ENCODE data around the gene C14orf180.

The C14orf180 gene

GRCh38 chr14:104550861-104551728, 28.5 kb upstream of the C14orf180 start:
- DNase-seq: no peak

DNA sequence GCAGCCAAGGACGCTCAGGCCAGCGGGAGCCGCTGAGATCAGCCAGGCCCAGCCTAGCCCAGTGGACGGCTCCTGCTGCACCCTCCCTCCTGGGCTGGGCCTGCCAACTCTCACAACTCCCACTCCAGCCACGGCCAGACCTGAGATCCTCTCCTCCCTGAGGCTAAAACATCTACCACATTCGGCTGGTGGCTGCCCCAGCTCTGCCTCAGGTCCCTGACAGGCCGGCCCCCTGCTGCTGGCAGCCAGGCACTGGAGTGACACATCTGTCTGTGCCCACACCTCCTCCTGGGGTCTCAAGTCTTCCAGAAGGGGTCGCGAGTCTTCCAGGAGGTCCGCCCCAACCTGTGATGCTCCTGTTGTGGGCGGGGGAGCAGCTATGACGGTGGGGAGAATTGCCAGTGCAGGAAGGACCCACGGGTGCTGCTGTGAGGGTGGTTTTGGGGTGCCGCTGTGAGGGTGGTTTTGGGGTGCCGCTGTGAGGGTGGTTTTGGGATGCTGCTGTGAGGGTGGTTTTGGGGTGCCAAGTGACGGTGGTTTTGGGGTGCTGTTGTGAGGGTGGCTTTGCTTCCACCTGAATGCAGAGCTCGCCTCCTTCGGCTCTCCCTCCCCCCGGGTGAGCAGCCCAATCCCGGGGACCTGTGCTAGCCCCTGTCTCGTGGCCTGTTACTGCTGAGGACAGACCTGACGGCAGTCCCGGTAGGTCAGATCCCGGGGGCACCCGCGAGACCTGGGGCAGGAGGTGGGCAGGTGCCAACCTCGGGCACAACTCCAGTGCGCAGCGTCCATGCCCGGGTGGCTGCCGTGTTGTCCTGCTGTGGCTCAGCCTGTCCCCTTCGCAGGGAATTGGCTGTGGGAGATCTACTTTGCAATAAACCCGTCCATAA, 27.5 kb upstream of the C14orf180 start:
- DNase-seq: no peak

GRCh38 chr14:104552738-104553125, 26.8 kb upstream of the C14orf180 start:
- no peak for DNase-seq

- DNase-seq: no peak
Observed at GRCh38 chr14:104553166-104554087, 26.1 kb upstream of the C14orf180 start.

GRCh38 chr14:104554088-104554607, 25.4 kb upstream of the C14orf180 start:
- DNase-seq: no peak

- no peak for DNase-seq
Observed at GRCh38 chr14:104554608-104555429, 24.7 kb upstream of the C14orf180 start.

DNA sequence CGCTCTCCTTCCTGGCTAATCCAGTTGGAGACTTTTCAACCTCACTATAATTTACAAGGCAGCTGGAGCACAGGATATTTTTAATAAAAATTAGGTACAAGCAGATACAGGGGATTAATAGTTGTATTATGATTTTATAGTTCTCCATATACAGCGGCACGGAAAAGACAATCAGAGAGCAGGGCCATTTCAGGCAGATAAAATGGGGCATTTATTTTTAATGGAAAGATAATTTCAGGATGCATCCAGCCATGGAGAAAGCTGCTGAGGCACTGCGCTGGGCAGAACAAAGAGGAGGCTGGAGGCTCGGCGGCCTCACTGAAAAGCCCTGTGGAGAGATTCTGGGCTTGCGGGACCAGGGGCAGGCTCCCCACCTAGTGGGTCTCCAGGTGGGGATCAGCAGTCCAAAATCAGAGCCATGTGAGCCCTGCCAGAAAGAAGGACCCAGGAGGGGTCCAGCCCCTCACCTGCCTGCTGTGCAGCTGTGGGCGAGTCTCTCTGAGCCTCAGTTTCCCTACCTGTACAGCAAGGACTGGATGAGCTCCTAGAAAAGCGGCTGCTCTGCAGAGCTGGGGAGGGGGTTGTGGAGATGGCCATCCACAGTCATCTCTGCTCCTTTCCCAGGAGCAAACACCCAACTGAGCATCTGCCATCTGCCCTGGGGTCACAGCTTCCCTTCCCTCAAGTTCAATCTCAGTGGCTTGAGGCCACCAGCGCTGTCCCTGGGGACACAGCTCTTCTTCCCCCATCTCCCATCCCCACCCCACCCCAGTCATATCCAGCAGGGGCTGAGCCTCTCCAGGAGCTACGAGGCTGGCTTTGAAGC, 23.9 kb upstream of the C14orf180 start:
- DNase-seq: no peak

- DNase-seq: no peak
Observed at GRCh38 chr14:104556256-104557021, 23.1 kb upstream of the C14orf180 start.

GRCh38 chr14:104557086-104557485, 22.5 kb upstream of the C14orf180 start:
- DNase-seq: no peak

- no peak for DNase-seq
Observed at GRCh38 chr14:104557766-104558165, 21.8 kb upstream of the C14orf180 start.

DNA sequence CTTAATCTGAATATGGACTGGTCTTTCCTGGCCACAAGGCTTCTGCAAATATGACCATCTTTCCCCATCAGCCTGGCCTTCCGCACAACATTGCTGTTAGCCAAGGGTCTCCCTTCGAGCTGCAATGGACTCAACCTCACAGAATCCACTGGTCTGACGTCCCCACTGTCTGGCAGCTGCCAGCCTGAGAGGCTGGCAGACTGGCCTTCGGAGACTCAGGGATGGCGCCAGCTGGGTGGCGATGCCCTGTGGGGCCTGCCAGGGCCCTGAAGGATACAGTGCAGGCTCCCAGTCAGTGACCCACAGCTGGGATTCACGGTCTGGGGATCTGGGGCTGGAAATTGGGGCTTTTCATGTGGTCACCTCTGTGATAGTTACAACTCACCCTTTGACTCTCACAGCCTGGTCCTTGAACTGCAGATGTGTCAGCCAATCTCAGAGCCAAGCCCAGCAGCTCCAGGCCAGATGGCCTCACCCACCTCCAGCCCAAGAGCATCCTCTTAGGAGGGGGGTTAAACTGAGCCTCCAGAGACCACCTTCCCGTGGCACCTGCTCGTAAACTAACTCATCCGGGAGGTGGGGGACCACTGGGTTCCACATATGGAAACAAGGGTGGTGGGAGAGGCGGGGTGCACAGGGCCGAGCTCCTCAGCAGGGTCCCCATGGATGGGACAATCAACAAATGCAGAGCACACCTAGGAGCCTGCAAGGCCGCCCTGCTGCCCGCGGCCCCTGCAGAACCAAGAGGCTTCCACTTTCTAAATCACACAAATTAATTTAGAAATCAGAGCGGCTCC, 21.1 kb upstream of the C14orf180 start:
- no peak for DNase-seq

DNA sequence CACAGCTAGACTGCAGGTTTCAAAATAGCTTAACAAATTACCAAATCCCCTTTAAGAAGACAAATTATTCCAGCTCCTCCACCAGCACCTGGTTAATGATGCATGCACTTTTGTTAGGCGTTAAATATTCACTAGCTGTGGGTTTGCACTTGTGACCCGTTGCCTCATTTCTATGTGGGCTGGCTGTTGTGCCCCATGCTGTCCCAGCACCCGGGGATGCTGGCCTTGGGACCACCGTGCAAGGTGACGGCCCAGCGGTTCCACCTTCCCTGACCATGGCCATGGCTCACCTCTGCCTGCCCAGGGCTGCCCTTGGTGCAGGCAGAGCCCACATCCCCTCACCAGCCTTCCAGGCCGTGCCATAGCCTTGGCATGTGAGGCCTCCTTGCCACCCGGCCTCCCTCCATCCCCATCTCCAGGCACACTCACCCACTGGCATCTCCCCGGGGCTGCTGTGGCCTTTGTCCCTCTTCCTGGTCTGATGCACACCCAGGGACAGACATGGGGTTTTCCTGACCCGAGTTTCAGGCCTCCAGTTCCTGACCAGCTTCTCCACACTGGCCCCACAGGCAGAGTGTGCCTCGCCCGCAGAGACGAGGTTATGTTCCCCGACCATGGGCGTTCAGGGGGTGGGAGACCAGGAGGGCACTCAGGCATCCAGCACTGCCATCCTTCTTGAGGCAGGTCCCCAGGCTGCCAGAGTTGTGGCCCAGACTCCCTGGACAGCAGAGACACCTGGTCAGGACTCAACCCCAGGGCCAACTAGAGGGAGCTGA, 20.3 kb upstream of the C14orf180 start:
- no peak for DNase-seq

GRCh38 chr14:104559804-104560585, 19.6 kb upstream of the C14orf180 start:
- DNase-seq: no peak

DNA sequence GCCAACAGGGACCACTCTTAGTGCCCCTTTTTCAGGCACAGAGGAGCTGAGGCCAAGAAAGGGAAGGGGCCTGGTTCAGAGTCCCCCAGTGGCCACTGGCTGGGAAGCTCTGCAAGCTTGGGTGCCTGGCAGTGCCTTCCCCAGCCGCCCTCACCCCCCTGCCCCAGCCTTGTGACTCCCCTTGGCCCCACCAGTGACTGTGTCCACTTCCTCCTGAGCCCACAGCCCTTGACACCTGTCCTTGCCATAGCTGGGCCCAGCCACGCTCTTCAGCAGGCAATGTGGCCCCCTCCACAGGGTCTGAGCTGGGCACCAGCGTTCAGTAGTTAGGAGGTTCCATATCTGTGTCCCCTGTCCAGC, 19.0 kb upstream of the C14orf180 start:
- no peak for DNase-seq

DNA sequence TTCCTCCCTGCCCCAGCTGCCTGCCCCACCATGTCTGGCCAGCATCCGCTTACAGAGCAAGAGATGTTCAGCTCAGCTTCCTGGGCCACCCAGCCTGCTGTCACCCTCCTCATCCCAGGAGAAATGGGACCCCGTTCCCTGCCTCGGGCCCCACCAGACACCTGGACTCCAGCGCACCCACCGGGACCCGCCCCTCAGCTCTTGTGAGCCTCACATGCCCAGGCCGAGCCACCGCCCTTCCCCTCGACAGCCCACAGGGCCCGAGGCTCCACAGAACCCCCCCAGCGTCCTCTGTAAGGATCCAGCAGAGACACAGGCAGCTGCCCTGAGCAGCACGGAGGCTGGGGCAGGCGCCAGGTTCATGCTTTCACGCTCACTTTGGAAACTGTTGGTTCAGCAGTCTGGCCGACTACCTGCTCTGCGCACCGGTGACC, 18.4 kb upstream of the C14orf180 start:
- no peak for DNase-seq

- DNase-seq: no peak
Observed at GRCh38 chr14:104561632-104562495, 17.7 kb upstream of the C14orf180 start.
